NB4 (cell line): ENCODE results near the gene CRACDL.

Experiments used
- DNase-seq: peaks from one replicate; pipeline ENCODE4 v3.0.0; 2010; ENCODE audit warnings: low read depth
- H3K4me3 ChIP-seq: one replicate; pipeline ENCODE4 v1.5.1; 2011; ENCODE audit warnings: mild to moderate bottlenecking, low read depth, low read length, moderate library complexity
- MAX ChIP-seq: IDR thresholded peaks from 2 replicates; pipeline ENCODE4 v1.6.1; 2011; ENCODE audit warnings: low read depth, low read length
- MYC ChIP-seq: IDR thresholded peaks from 2 replicates; pipeline ENCODE4 v1.6.1; 2011; ENCODE audit warnings: low read depth, low read length
- POLR2A ChIP-seq: IDR thresholded peaks from 2 replicates; pipeline ENCODE4 v1.6.1; 2011; ENCODE audit warnings: mild to moderate bottlenecking; ENCODE audit not compliant: insufficient read length; ENCODE audit errors: extremely low read depth
- TF ChIP-seq, protein P1 (sequence below): IDR thresholded peaks from one replicate; pipeline ENCODE4 v1.5.1; 2012; ENCODE audit warnings: low read depth, low read length

CRACDL gene

GRCh38 chr2:98874186-98874689 is 61.8 kb downstream of the CRACDL start:
- no peak overlapping the region for H3K4me3 ChIP-seq
- TF ChIP-seq, protein P1, sequence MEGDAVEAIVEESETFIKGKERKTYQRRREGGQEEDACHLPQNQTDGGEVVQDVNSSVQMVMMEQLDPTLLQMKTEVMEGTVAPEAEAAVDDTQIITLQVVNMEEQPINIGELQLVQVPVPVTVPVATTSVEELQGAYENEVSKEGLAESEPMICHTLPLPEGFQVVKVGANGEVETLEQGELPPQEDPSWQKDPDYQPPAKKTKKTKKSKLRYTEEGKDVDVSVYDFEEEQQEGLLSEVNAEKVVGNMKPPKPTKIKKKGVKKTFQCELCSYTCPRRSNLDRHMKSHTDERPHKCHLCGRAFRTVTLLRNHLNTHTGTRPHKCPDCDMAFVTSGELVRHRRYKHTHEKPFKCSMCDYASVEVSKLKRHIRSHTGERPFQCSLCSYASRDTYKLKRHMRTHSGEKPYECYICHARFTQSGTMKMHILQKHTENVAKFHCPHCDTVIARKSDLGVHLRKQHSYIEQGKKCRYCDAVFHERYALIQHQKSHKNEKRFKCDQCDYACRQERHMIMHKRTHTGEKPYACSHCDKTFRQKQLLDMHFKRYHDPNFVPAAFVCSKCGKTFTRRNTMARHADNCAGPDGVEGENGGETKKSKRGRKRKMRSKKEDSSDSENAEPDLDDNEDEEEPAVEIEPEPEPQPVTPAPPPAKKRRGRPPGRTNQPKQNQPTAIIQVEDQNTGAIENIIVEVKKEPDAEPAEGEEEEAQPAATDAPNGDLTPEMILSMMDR = no peak
- TF ChIP-seq MAX (no peak), POLR2A (no peak)
- DNase-seq = no peak

DNA sequence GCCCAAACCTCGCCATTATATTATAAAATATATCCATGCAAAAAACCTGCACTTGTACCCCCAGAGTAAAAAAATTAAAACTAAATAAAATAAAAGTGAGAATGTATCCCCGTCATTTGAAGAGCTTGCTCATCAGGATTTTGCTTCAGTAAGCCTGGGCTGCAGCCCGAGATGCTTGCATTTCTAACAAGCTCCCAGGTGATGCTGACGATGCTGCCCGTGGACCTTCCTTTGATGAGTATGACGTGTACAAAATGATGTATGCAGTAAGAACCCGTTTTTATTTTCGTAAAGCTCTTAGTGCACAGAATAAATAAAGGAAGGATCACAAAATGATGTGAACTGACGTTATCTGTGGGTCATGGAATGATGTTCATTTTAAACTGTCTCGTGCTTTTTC is 63.5 kb downstream of the CRACDL start:
- no peak for TF ChIP-seq POLR2A
- TF ChIP-seq MAX = no peak
- TF ChIP-seq, protein P1 = no peak
- no peak for TF ChIP-seq MYC
- no peak for DNase-seq
- no peak overlapping the region for H3K4me3 ChIP-seq

DNA sequence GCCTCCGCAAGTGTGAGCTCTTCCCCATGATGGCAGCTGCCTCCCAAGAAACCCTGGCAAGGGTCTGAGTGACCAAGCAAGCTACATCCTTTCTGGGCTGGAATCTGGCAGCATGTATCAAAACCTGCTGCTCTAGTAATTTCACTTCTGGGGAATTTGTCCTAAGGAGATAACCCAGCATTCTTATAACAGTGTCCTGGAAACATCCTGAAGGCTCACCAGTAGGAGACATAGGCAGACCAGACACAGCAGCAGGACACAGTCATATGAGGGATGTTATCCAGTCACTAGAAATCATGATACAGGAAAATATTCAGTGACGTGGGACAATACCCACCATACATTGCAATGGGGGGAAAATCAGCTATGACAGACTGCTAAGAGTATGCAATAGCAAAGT is 64.5 kb downstream of the CRACDL start:
- no peak overlapping the region for H3K4me3 ChIP-seq
- no peak for DNase-seq
- TF ChIP-seq MYC = no peak
- TF ChIP-seq MAX = no peak
- TF ChIP-seq POLR2A = no peak
- TF ChIP-seq, protein P1 = no peak

GRCh38 chr2:98870516-98871158 is 65.4 kb downstream of the CRACDL start:
- no peak overlapping the region for H3K4me3 ChIP-seq
- DNase-seq = no peak

GRCh38 chr2:98869870-98870269 is 66.2 kb downstream of the CRACDL start:
- no peak overlapping the region for H3K4me3 ChIP-seq
- no peak for DNase-seq
- no peak for TF ChIP-seq MAX
- no peak for TF ChIP-seq POLR2A
- TF ChIP-seq MYC = no peak

More at GRCh38 chr2:98870516-98871158, 65.4 kb downstream of the CRACDL start:
- TF ChIP-seq, protein P1 = no peak
- no peak for TF ChIP-seq POLR2A
- TF ChIP-seq MAX = no peak
- TF ChIP-seq MYC = no peak

DNA sequence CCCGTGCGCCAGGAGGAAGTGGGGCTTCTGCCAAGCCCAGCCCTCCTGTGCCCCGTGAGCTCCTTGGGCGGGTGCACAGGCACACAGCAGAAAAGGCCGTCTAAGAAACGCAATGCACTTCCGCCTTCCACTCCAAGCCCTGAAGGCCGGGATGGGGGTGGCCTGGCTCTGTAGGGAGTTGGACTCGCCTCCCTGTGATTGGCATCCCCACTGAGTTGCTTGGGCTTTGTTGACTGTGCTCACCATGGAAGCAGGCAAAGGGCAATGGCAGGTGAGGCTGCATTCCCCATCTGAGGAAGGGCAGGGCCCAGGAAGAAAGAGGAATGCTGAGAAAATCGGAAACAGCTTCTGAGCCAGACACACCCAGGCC is 66.8 kb downstream of the CRACDL start:
- H3K4me3 ChIP-seq = no peak overlapping the region
- TF ChIP-seq POLR2A (no peak), MYC (no peak), MAX (no peak)
- TF ChIP-seq, protein P1 = no peak
- DNase-seq = no peak
